GM20431 (cell line): ENCODE results near the gene ATF3.

Source experiments
- in situ Hi-C: fragments of 300-500 bp; cut with MseI, MboI; formaldehyde crosslinking; loops from one replicate; pipeline ENCODE4 v1.15.0; 2020; ENCODE audit warnings: low sequenced_read_pairs; ENCODE audit not compliant: unreplicated experiment

Gene ATF3

GRCh38 chr1:212608392-212608958 lies at the start of gene ATF3:
ATF3 (plus strand) TSS chr1:212608761; CDS start chr1:212615022, 6,261 bp downstream.
- in situ Hi-C loops, result no loop called here

- in situ Hi-C loops, result no loop called here
Observed at GRCh38 chr1:212559929-212560328, 48.6 kb upstream of the ATF3 start.

- in situ Hi-C loops, result no loop called here
Observed at GRCh38 chr1:212560933-212561460, 47.6 kb upstream of the ATF3 start.

GRCh38 chr1:212561501-212561931 lies 47.0 kb upstream of the ATF3 start:
- in situ Hi-C loops, result no loop called here

- in situ Hi-C loops, result no loop called here
Observed at GRCh38 chr1:212562771-212563170, 45.8 kb upstream of the ATF3 start.

- in situ Hi-C loops, result no loop called here
Observed at GRCh38 chr1:212565079-212565478, 43.5 kb upstream of the ATF3 start.

GRCh38 chr1:212565571-212566305 lies 42.8 kb upstream of the ATF3 start:
- in situ Hi-C loops, result no loop called here

- in situ Hi-C loops, result no loop called here
Observed at GRCh38 chr1:212566522-212567479, 41.8 kb upstream of the ATF3 start.

GRCh38 chr1:212567638-212568037 lies 40.9 kb upstream of the ATF3 start:
- in situ Hi-C loops, result no loop called here

- in situ Hi-C loops, result no loop called here
Observed at GRCh38 chr1:212568978-212569537, 39.5 kb upstream of the ATF3 start.

- in situ Hi-C loops, result no loop called here
Observed at GRCh38 chr1:212574732-212575131, 33.8 kb upstream of the ATF3 start.

GRCh38 chr1:212575333-212575732 lies 33.2 kb upstream of the ATF3 start:
- in situ Hi-C loops, result no loop called here

GRCh38 chr1:212578041-212578440 lies 30.5 kb upstream of the ATF3 start:
- in situ Hi-C loops, result no loop called here

GRCh38 chr1:212581034-212581433 lies 27.5 kb upstream of the ATF3 start:
- in situ Hi-C loops, result no loop called here

GRCh38 chr1:212582291-212582690 lies 26.3 kb upstream of the ATF3 start:
- in situ Hi-C loops, result no loop called here

GRCh38 chr1:212582808-212583615 lies 25.5 kb upstream of the ATF3 start:
- in situ Hi-C loops, result no loop called here

- in situ Hi-C loops, result no loop called here
Observed at GRCh38 chr1:212583643-212584042, 24.9 kb upstream of the ATF3 start.

GRCh38 chr1:212584092-212584886 lies 24.3 kb upstream of the ATF3 start:
- in situ Hi-C loops, result no loop called here

- in situ Hi-C loops, result no loop called here
Observed at GRCh38 chr1:212585210-212585609, 23.4 kb upstream of the ATF3 start.
